Activated CD8-positive, alpha-beta memory T cell treated with anti-CD3 and anti-CD28 coated beads, Interleukin-2, amount 50 U/mL, for 4 hours (primary cell): ENCODE results near the gene RAB29.

Experiments used
- DNase-seq: peaks from one replicate; pipeline ENCODE4 v3.0.0-alpha.2; 2020

Gene RAB29

DNA sequence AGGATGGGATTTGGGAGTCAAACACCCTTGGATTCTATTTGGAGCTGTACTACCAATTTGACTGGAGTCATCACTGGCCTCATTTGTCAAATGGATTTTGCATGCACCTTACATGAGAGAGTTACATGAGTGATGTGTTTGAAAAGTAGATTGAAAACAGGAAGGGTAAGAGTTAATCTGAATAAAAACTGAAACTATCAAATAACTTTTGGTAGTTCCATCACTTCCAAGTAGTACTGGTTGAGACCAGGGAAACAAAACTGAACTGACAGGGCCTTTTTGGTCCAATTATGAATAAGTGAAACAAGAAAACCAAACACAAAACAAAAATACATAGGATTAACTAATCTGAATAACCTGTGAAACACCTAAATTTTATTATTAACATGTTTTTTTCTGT, 55.5 kb downstream of the RAB29 start:
- DNase-seq, result no peak

DNA sequence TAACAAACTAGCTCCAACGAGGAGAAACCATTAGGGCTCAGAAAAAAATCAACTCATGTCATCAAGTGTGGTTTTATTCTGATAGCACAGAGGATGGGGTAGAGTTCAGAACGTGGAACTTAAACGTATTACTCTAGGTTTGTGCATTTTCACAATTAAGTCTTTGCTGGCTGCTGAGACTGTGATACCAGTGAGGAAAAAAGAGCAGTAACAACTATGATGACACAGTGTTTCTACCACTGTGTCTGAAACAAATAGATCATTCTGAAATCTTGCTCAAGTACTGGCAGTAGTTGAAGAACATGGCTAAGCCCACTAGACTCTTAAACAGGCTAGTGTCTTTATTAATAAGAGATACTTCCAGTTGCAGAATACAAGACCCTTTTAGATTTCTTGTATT, 56.3 kb downstream of the RAB29 start:
- no peak for DNase-seq
